C4-2B (cell line): ENCODE measurements around the gene MRPL14.
A peak's percentile ranks its signal among the peaks of the same experiment; 100 is the strongest.

ENCODE experiments used
- H3K27ac ChIP-seq: fragments of 450-650 bp; 2 replicates; pipeline ENCODE4 v1.5.1; 2017
- ZFX ChIP-seq: fragments of 450-650 bp; IDR thresholded peaks from 2 replicates; pipeline ENCODE4 v1.6.1; 2017
- TF ChIP-seq, protein P1 (sequence below): fragments of 450-650 bp; conservative IDR thresholded peaks from 2 replicates; pipeline ENCODE4 v1.5.1; 2017; ENCODE audit warnings: mild to moderate bottlenecking

The MRPL14 gene

DNA sequence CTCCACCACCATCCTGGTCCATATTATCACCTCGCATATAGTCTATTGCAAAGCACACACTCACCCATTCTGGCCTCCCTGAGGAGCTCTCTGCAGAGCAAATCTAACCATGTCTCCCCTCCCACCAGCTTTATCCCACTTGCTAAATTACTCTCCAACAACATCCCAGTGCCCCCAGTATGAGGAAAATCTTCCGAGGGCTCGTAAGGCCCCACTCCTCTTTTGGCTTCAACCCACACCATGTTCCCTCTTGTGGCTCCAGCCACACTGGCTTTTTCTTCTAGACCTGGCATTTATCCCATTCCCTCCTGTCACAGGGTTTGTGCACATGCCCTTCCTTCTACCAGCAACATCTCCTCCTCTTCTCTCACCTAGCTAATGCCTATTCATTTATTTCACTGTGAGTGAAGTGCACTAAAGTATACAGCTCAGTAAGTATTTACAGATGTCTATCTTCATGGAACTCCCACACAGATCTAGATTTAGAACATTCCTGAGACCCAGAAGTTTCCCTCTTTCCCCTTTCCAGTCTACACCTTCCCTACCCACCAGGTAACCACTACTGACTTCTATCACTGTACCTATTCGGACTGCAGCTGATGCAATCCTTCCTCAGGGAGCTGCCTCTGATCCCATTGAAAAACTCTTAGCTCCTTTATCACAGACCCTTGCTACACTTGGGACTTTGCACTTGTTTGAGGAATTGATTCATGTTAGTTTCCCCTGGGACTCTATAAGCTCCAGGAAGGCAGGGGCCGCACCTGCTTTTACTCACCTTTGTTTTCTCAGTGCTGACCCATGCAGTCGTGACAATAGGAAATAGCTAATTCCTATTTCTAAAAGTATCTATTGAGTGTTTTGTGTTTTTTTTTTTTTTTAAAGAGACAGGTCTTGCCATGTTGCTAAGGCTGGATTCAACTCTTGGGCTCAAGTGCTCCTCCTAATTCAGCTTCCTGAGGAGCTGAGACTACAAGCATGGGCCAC lies 15.5 kb downstream of the MRPL14 start:
- no peak overlapping the region; the same call in 1 of the 2 replicates for H3K27ac ChIP-seq
- TF ChIP-seq, protein P1, sequence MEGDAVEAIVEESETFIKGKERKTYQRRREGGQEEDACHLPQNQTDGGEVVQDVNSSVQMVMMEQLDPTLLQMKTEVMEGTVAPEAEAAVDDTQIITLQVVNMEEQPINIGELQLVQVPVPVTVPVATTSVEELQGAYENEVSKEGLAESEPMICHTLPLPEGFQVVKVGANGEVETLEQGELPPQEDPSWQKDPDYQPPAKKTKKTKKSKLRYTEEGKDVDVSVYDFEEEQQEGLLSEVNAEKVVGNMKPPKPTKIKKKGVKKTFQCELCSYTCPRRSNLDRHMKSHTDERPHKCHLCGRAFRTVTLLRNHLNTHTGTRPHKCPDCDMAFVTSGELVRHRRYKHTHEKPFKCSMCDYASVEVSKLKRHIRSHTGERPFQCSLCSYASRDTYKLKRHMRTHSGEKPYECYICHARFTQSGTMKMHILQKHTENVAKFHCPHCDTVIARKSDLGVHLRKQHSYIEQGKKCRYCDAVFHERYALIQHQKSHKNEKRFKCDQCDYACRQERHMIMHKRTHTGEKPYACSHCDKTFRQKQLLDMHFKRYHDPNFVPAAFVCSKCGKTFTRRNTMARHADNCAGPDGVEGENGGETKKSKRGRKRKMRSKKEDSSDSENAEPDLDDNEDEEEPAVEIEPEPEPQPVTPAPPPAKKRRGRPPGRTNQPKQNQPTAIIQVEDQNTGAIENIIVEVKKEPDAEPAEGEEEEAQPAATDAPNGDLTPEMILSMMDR, result no peak
- TF ChIP-seq ZFX, result no peak

DNA sequence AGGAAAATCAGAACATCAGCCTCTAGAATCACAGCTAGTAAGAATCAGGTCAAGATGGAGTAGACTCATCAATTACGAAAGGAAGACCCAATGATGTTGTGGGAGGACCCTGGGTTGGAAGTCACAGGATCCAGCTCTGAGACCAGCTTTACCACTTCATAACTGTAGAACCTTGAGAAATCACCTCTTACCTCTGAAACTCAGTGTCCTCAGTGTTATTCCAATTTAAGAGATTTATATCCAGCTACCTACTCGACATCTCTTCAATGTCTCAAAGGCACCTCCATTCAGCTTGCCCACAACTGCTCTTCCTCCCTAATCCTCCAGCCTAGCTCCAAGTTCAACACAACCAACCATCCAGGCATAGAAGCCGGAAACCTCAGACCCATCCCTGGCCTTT lies 16.3 kb downstream of the MRPL14 start:
- TF ChIP-seq ZFX, result no peak
- TF ChIP-seq, protein P1, result no peak
- H3K27ac ChIP-seq, result no peak overlapping the region

DNA sequence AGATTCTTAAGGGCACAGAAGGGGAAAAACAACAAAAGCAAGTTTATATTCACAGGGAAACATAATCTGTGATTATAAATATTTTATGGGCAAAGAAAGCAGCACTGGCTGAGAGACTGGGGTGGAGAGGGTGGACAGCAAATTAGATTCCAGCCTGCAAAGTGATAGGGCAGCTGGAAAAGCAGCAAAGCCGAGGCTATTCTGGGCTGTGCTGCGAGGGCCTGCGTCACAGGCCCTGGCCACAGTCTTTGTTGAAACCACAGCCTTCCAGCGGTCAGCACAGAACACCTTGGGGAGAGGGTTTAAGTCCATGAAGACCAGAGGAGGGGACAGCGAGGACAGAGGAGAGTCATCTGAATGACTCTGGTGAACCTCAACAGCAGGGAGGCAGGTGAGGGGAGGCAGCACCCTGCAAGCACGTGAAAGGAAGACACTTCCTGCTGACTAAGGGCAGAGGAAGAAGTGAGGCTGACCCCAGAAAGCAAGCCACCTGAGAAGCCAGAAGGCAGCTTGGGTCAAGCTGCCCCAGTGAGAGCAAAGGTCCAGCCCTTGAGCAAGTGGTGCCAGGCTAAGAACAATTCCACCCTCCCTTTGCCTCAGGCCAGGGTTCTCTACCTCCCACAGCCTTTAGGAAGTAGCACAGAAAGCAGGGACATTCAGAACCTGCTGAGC lies 17.1 kb downstream of the MRPL14 start:
- H3K27ac ChIP-seq, result no peak overlapping the region

DNA sequence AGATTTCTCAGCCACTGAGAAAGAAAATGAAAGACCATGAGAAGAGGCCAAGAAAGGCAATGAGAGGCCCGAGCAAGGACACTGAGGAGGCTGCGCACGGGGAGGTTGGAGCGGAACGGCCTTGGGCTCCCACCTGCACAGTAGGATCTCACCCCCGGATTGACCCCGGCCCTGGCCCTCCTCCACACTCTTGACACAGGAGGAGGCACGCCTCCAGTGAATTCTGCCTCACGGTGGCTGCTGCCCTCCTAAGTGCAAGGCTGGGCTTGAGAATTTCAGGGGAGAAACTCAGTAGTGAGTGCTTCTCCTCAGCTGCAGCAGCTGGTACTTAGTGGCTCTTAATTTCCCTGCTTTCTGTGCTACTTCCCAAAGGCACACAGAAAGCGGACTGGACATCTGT lies 18.0 kb downstream of the MRPL14 start:
- TF ChIP-seq ZFX, result no peak
- TF ChIP-seq, protein P1, result no peak
- H3K27ac ChIP-seq, result no peak overlapping the region

More for the DNA sequence above, 17.1 kb downstream of the MRPL14 start:
- no peak for TF ChIP-seq ZFX
- TF ChIP-seq, protein P1, result no peak

DNA sequence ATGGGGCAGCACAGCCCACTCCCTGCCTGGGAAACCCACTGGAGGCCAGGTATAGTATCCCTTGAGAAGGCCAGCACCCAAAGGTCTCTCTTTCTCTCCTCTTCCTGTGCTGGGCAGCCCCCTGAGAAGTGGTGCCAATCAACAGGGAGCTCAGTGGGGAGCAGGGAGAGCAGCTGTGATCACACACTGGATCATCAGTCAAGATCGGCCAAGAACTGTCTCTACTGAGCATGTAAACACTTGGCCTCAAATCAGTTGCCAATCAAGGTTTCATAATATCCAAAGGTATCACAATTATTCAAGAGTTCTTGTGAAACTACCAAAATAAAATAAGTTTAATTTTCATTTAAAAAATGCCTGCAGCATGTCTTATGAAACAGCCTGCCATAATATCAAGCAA lies 18.8 kb downstream of the MRPL14 start:
- H3K27ac ChIP-seq, result no peak overlapping the region

DNA sequence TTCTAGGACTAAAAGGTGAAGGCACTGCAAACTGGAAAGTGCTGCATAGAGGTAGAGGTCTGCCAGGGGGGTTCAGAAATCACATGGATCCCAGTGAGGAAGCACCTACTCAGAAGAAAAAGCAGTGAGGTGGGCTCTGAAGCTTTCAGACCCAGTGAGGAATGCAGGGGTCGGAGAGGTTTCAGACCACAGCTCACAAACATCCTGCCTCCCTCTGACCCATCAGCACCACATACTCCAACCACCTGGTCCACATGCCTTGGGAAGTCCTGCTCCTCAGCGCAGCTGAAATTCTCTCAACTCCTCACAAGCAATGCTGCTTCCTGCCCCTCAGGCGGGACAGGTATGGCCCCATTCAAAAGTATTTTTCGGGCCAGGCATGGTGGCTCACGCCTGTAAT lies 20.2 kb downstream of the MRPL14 start:
- peak overlapping the region; percentile 24 for H3K27ac ChIP-seq
- TF ChIP-seq, protein P1, result no peak
- no peak for TF ChIP-seq ZFX

More for the DNA sequence above, 18.8 kb downstream of the MRPL14 start:
- TF ChIP-seq, protein P1, result no peak
- no peak for TF ChIP-seq ZFX
